Fibroblast of lung (primary cell): ENCODE data around the gene CCDC27. TPM values are rescaled to one million over a fixed set of nuclear protein-coding genes. Genes with fewer than 3 reads are reported as not detected.
"Not testable (repeated sequence)": the region's sequence is repeated elsewhere in the genome, so short reads cannot be mapped to it uniquely, and the experiment has no call there.

Experiments used
- DNase-seq, 2 donors: peaks; one replicate each; pipeline versions ENCODE4 v3.0.0 to v3.0.0-alpha.2; 2010; ENCODE audit warnings: low read depth in 2 of 2
- H2AFZ ChIP-seq: 2 replicates; pipeline ENCODE4 v1.5.1; 2012; ENCODE audit warnings: low read length, control low read depth, inconsistent platforms
- H3K27ac ChIP-seq: 2 replicates; pipeline ENCODE4 v1.5.1; 2011; ENCODE audit warnings: low read length, control low read depth; ENCODE audit not compliant: insufficient read depth
- H3K27me3 ChIP-seq: 2 replicates; pipeline ENCODE4 v1.5.1; 2011; ENCODE audit warnings: mild to moderate bottlenecking, low read length; ENCODE audit not compliant: control insufficient read depth, insufficient read depth
- H3K36me3 ChIP-seq: 2 replicates; pipeline ENCODE4 v1.5.1; 2011; ENCODE audit warnings: low read length; ENCODE audit not compliant: control insufficient read depth, insufficient read depth
- H3K4me1 ChIP-seq: 2 replicates; pipeline ENCODE4 v1.5.1; 2011; ENCODE audit warnings: low read length; ENCODE audit not compliant: control insufficient read depth, insufficient read depth; ENCODE audit errors: extremely low read depth
- H3K4me2 ChIP-seq: 2 replicates; pipeline ENCODE4 v1.5.1; 2011; ENCODE audit warnings: low read length, control low read depth; ENCODE audit not compliant: insufficient read depth; ENCODE audit errors: extremely low read depth
- H3K4me3 ChIP-seq, 4 experiments: fragments of 200-600 bp in 1 of 4; sonication (generic) in 1 of 4; replicated peaks in 1 of 4; 2 replicates each; pipeline ENCODE4 v1.5.1; 2011 to 2016; ENCODE audit warnings: low read length in 4 of 4, low read depth in 3 of 4, mild to moderate bottlenecking in 3 of 4, control low read depth in 2 of 4, inconsistent platforms in 1 of 4, mixed read lengths in 1 of 4; ENCODE audit not compliant: insufficient read depth in 1 of 4; ENCODE audit errors: control extremely low read depth in 1 of 4
- H3K79me2 ChIP-seq: 2 replicates; pipeline ENCODE4 v1.5.1; 2012; ENCODE audit warnings: mild to moderate bottlenecking, low read length, inconsistent platforms; ENCODE audit not compliant: control insufficient read depth, insufficient read depth
- H3K9ac ChIP-seq: 2 replicates; pipeline ENCODE4 v1.5.1; 2011; ENCODE audit warnings: mild to moderate bottlenecking, low read length, control low read depth; ENCODE audit not compliant: insufficient read depth
- H3K9me3 ChIP-seq: 2 replicates; pipeline ENCODE4 v1.5.1; 2012; ENCODE audit warnings: low read depth, low read length; ENCODE audit not compliant: control insufficient read depth, insufficient read depth
- H4K20me1 ChIP-seq: 2 replicates; pipeline ENCODE4 v1.5.1; 2011; ENCODE audit warnings: low read length; ENCODE audit not compliant: control insufficient read depth, insufficient read depth; ENCODE audit errors: extremely low read depth
- CTCF ChIP-seq, 2 donors: IDR thresholded peaks in 1 of 2; conservative IDR thresholded peaks in 1 of 2; 1 replicate in 1 of 2; 2 replicates in 1 of 2; pipeline ENCODE4 v1.5.1; 2011 to 2012; ENCODE audit warnings: low read length in 2 of 2, control low read depth in 1 of 2, inconsistent platforms in 1 of 2, low read depth in 1 of 2, mild to moderate bottlenecking in 1 of 2
- EZH2 ChIP-seq: IDR thresholded peaks from 2 replicates; pipeline ENCODE4 v1.5.1; 2012; ENCODE audit warnings: low read length, control low read depth, mild to moderate bottlenecking; ENCODE audit errors: missing control alignments
- polyA plus RNA-seq, 2 donors: library from polyadenylated mRNA; depleted of rRNA in 1 of 2; stranded (reverse) in 1 of 2; unstranded in 1 of 2; fragments of >200 nt; gene quantifications; 2 replicates each; pipeline ENCODE4 v1.2.1, GENCODE V29; 2011 to 2012; ENCODE audit warnings: missing spikeins in 1 of 2
- total RNA-seq: library from RNA; depleted of rRNA; stranded (reverse); fragments of >200 nt; gene quantifications from 2 replicates; pipeline ENCODE4 v1.2.1, GENCODE V29; 2014

Gene CCDC27
- total and polyA plus RNA-seq, 2 donors (not counting 1 experiment from before 2014, with no cell fraction given) = not detected

- no peak for TF ChIP-seq CTCF (conservative IDR thresholded peaks at IDR 0.05 in 1 of 2, IDR thresholded peaks at IDR 0.05 in 1 of 2; ENCODE audit: low read depth in 1 of 2, low read length in 2 of 2)
- Histone ChIP-seq H2AFZ (peak overlapping the region; percentile 53), H3K4me2 (peak overlapping the region; percentile 82), H3K79me2 (no peaks in the 10 kb centered on the region), H3K9ac (no peak overlapping the region), H4K20me1 (no peaks in the 10 kb centered on the region), H3K4me1 (peaks cover 4% of the 10 kb centered on the region), H3K36me3 (no peaks in the 10 kb centered on the region), H3K9me3 (no peaks in the 10 kb centered on the region), H3K4me3 (peak overlapping the region; percentile 54 to 74 (median 64)), H3K27me3 (no peaks in the 10 kb centered on the region), H3K27ac (no peak overlapping the region)
- no peak for DNase-seq
Measured at GRCh38 chr1:3747903-3748302, 4.3 kb upstream of the CCDC27 start.

GRCh38 chr1:3748316-3748900 is 3.8 kb upstream of the CCDC27 start:
- H3K79me2 ChIP-seq, H2AFZ ChIP-seq, H3K9ac ChIP-seq, DNase-seq, H3K4me3 ChIP-seq, H3K4me1 ChIP-seq, H4K20me1 ChIP-seq, H3K27ac ChIP-seq, H3K27me3 ChIP-seq, H3K36me3 ChIP-seq, H3K9me3 ChIP-seq, H3K4me2 ChIP-seq: not testable (repeated sequence)

- Histone ChIP-seq H3K4me1 (peaks cover 4% of the 10 kb centered on the region), H3K9ac (no peak overlapping the region), H3K9me3 (no peaks in the 10 kb centered on the region), H3K79me2 (no peaks in the 10 kb centered on the region), H3K27ac (no peak overlapping the region), H4K20me1 (no peaks in the 10 kb centered on the region), H3K27me3 (no peaks in the 10 kb centered on the region), H3K36me3 (no peaks in the 10 kb centered on the region), H2AFZ (no peak overlapping the region), H3K4me3 (no peak overlapping the region), H3K4me2 (no peak overlapping the region)
- DNase-seq = no peak
- no peak for TF ChIP-seq CTCF (conservative IDR thresholded peaks at IDR 0.05 in 1 of 2, IDR thresholded peaks at IDR 0.05 in 1 of 2; ENCODE audit: low read depth in 1 of 2, low read length in 2 of 2)
- TF ChIP-seq EZH2 = no peak
Measured at GRCh38 chr1:3749512-3749911, 2.7 kb upstream of the CCDC27 start.
